HG03565 (cell line): ENCODE results near the gene CYP2A7.
"Not testable (repeated sequence)": the region's sequence is repeated elsewhere in the genome, so short reads cannot be mapped to it uniquely, and the experiment has no call there.

ENCODE experiments used
- ATAC-seq: cut with Tn5 transposase; IDR thresholded peaks from one replicate; pipeline ENCODE4 v1.9.1; 2021; ENCODE audit warnings: mild to moderate bottlenecking, moderate library complexity; ENCODE audit not compliant: unreplicated experiment

Gene CYP2A7

GRCh38 chr19:40882062-40882461, at the start of gene CYP2A7:
Gene CYP2A7, minus strand, starts transcription at chr19:40882231. Its CDS starts 21 bp downstream, at chr19:40882210.
- not testable (repeated sequence) for ATAC-seq

- ATAC-seq: not testable (repeated sequence)
These were observed 48.8 kb upstream of the CYP2A7 start for GRCh38 chr19:40930799-40931198.

DNA sequence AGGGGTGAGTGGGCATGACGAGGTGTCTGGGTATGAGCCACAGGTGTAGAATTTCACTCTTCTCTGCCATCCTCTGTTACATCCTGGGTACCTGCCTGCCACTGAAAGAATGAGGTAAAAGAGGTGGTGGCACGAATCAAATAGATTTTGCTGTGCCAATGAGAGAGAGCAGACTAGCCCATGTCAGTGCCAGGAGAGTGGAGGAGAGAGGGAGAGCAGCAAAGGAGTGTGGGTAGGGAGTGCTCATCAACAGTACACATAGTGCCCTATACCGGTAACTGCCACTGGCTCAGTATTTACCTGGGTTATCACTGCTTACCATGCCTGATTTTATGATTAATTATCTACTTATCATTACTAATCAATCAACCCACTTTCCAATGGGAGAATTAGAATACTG, 47.9 kb upstream of the CYP2A7 start:
- not testable (repeated sequence) for ATAC-seq

DNA sequence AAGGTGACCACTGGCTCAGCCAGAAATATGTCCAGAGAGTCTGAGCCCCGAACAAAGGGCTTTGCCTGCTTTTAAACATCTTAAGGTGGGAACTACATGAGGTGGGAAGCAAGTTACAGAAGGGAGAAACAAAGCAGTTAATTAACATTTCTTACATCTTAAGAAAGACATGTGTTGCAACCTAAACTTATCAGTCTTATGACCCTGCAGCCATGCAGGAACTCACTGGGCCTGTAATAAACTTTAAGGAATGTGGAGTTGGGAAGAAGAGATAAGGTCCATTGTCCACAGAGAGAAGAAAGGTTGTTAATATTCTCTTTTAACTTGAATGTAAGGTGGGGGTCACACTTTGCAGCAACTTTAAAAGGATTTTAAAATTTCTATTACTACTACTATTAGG, 46.8 kb upstream of the CYP2A7 start:
- ATAC-seq: no peak

- ATAC-seq: no peak
These were observed 45.5 kb upstream of the CYP2A7 start for GRCh38 chr19:40927567-40927966.

- not testable (repeated sequence) for ATAC-seq
These were observed 44.2 kb upstream of the CYP2A7 start for GRCh38 chr19:40926276-40926675.

DNA sequence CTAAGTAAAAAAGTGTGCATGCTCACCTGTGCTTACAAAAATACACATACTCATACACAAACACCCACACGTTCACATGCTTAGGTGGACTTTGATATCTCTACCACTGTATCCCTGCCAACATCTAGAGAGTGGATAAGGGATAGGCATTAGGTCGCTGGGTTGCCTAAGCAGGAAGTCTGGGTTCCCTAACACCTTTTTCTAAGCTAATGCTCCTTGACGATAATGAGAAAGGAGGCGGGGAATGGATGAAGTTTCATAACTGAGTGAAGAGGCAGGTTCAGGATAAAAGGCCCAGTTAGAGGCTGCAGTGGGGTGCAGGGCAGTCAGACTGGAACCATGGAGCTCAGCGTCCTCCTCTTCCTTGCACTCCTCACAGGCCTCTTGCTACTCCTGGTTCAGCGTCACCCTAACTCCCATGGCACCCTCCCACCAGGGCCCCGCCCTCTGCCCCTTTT, 41.9 kb upstream of the CYP2A7 start:
- no peak for ATAC-seq

- not testable (repeated sequence) for ATAC-seq
These were observed 40.5 kb upstream of the CYP2A7 start for GRCh38 chr19:40922237-40923160.

DNA sequence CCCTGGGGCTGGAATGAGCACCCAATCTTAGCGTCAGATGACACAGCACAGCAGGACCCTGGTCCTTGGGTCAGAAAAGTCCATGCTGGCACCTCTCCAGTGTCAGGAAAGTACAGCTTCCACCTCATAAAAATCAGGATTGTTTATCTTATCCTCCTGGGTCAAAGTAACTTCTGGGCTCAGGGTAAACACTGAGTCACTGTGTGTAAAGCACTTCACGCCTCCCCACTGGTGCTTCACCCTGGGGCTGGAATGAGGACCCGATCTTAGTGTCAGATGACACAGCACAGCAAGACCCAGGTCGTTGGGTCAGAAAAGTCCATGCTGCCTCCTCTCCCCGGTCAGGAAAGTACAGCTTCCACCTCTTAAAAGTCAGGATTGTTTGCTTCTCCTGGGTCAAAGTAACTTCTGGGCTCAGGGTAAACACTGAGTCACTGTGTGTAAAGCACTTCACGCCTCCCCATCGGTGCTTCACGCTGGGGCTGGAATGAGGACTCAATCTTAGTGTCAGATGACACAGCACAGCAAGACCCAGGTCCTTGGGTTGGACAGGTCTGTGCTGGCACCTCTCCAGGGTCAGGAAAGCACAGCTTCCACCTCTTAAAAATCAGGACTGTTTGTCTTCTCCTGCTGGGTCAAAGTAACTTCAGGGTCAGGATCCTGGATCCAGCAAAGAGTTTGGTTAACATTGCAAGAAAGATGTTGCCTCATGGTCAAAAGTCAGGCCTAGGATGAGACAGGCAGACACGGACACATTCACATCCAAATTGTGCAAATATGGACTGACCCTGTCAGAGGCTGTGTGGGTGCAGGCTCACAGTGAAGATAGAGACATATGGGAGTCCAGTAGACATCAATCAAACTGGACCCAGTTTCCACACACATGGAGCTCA, 39.2 kb upstream of the CYP2A7 start:
- ATAC-seq: no peak

DNA sequence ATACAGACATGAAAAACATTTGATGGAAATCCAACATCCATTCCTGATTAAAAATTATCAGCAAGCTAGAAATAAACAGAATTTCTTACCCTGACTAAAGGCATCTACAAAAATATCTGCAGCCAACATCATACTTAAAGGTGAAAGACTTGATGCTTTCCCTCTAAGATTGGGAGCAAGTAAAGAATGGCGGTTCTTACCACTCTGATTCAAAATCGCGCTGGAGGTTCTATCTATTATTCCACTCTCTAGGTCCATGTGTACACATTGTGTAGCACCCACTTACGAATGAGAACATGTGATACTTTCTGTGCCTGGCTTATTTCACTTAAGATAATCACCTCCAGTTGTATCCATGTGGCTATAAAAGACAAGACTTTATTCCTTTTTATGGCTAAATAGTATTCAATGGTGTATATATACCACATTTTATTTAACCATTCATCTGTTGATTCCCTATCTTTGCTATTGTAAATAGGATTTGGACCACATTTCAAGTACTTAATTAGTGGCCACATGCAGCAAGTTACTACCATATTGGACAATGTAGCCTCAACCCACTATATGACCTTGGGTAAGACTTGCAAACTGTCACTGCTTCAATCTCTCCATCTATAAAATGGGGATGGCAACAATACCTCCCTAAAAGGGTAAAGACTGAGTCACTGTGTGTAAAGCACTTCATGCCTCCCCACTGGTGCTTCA, 38.4 kb upstream of the CYP2A7 start:
- ATAC-seq: no peak

GRCh38 chr19:40919530-40920299, 37.7 kb upstream of the CYP2A7 start:
- ATAC-seq: not testable (repeated sequence)

- not testable (repeated sequence) for ATAC-seq
These were observed 36.3 kb upstream of the CYP2A7 start for GRCh38 chr19:40918303-40918702.

- no peak for ATAC-seq
These were observed 26.9 kb upstream of the CYP2A7 start for GRCh38 chr19:40908976-40909375.

DNA sequence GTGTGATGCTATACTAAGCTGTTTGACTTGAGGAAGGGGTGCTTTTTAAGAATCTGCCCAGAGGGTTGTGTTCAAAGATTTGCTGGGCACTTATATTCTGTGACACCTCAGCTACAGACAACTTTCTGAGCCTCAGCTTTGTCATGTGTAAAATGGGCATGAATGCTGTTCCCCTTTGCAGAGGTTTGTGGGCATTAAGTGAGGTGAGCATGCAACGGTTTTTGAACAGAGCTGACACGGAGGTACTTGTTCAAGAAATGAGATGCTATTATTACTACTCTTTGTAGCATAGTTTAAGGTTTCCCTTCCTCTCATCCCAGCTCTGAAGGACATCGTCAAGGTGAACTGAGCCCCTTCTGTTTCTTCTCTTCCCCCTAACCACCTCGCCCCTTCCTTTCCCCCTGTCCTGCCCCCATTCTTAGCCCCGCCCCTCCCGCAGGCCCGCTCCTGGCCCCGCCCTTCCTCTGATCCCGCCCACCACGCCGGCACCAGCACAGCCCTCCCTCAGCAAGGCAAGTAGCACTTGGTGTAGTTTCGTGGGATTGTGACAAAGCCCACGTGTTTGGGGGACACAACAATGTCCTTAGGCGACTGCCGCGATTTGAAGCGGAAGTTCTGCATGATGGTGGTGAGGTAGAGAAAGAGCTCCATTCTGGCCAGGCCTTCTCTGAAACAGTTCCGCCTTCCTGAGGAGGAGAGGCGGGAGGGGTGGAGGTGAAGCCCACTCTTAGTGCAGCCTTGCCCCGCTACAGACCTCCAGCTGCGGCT, 26.1 kb upstream of the CYP2A7 start:
- no peak for ATAC-seq

DNA sequence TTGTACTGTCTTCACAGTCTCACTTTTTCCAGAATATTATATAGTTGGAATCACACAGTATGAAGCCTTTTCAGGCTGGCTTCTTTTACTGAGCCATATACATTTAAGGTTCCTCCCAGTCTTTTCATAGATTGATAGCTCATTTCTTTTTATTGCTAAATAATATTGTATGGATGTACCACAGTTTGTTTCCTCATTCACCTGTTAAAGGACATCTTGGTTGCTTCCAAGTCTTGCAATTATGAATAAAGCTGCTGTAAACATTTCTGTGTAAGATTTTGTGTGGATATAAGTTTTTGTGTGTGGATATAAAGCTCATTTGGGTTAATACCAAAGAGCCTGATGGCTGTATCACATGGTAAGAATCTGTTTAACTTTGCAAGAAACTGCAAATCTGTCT, 24.5 kb upstream of the CYP2A7 start:
- ATAC-seq: no peak

GRCh38 chr19:40904673-40905156, 22.7 kb upstream of the CYP2A7 start:
- ATAC-seq: not testable (repeated sequence)

GRCh38 chr19:40901975-40902750, 20.1 kb upstream of the CYP2A7 start:
- not testable (repeated sequence) for ATAC-seq

GRCh38 chr19:40900521-40900920, 18.5 kb upstream of the CYP2A7 start:
- not testable (repeated sequence) for ATAC-seq
